ENCODE data around the gene ZNF438.
"Not testable (repeated sequence)": the region's sequence is repeated elsewhere in the genome, so short reads cannot be mapped to it uniquely, and the experiment has no call there.

Gene ZNF438

GRCh38 chr10:31032258-31033132 is 830 bp upstream of the ZNF438 start:
- no peak for TF ChIP-seq Cebpa-rat (IDR thresholded peaks at IDR 0.05)
- H3K27ac ChIP-seq: peak overlapping the region; percentile 94
- no peaks in the 10 kb centered on the region for H3K9me3 ChIP-seq
- H3K27me3 ChIP-seq: no peaks in the 10 kb centered on the region
- peaks cover 12% of the 10 kb centered on the region; the same call in 1 of the 2 replicates for H3K4me1 ChIP-seq
- H3K36me3 ChIP-seq: no peaks in the 10 kb centered on the region
- peak overlapping the region; percentile 85 for H3K9ac ChIP-seq
- peak overlapping the region; percentile 94 for H3K4me2 ChIP-seq
- peak overlapping the region; percentile 75 for H3K4me3 ChIP-seq
- no peaks in the 10 kb centered on the region for H4K20me1 ChIP-seq

- Histone ChIP-seq H3K4me2 (peak overlapping the region; percentile 94), H3K9me3 (no peaks in the 10 kb centered on the region), H3K27ac (peak overlapping the region; percentile 94), H3K27me3 (no peaks in the 10 kb centered on the region), H3K9ac (peak overlapping the region; percentile 85), H3K4me1 (peaks cover 12% of the 10 kb centered on the region; the same call in 1 of the 2 replicates), H4K20me1 (no peaks in the 10 kb centered on the region), H3K36me3 (no peaks in the 10 kb centered on the region), H3K4me3 (peak overlapping the region; percentile 75)
- no peak for TF ChIP-seq Cebpa-rat (IDR thresholded peaks at IDR 0.05)
These were observed 484 bp downstream of the ZNF438 start for GRCh38 chr10:31031205-31031557.

DNA sequence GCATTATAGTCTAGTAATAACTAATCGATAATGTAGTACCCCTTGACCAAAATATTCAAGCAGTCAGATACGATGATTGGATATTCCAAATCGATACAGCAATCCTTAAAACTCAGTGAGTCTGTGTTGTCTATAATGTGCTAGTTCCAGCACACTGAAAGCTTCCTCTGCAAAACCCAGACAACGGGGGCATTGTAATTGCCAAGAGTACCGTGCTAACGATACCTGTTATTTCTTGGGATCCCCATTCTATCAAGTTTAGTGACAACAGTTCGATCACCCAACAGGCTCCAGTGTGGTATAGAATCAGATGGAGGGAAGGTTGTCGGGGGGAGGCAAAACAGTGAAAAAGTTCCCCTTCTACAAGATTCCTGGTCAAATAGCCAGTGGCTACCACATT is 865 bp downstream of the ZNF438 start:
- TF ChIP-seq Cebpa-rat (IDR thresholded peaks at IDR 0.05): no peak
- Histone ChIP-seq H3K36me3 (no peaks in the 10 kb centered on the region), H3K27ac (no peak overlapping the region), H3K4me2 (peak overlapping the region; percentile 94), H3K9me3 (no peaks in the 10 kb centered on the region), H4K20me1 (no peaks in the 10 kb centered on the region), H3K27me3 (no peaks in the 10 kb centered on the region), H3K4me1 (peaks cover 12% of the 10 kb centered on the region; the same call in 1 of the 2 replicates), H3K9ac (peak overlapping the region; percentile 85), H3K4me3 (peak overlapping the region; percentile 75)

DNA sequence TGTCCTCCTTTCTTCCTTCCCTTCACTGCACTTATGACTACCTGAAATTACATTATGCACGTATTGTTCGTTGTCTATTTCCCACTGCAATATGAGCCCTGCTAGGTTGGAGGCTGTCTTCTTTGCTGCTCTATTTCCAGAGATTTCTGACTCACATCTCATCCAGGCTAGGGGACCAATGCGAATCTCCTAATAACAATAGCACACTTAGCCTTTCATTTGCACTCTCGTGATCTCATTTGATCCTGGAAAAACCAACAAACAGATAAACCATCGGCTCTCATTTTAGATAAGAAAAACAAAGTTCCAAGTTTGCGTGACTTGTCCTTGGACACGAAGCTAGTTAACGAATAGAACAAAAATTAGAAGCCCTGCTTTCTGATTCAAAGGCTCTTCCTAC is 1.4 kb downstream of the ZNF438 start:
- no peaks in the 10 kb centered on the region for H3K27me3 ChIP-seq
- no peaks in the 10 kb centered on the region for H3K9me3 ChIP-seq
- no peak for TF ChIP-seq Cebpa-rat (IDR thresholded peaks at IDR 0.05)
- no peak overlapping the region for H3K4me2 ChIP-seq
- no peak overlapping the region for H3K27ac ChIP-seq
- H3K4me1 ChIP-seq: peaks cover 12% of the 10 kb centered on the region; the same call in 1 of the 2 replicates
- H3K9ac ChIP-seq: no peak overlapping the region
- no peaks in the 10 kb centered on the region for H3K36me3 ChIP-seq
- no peak overlapping the region for H3K4me3 ChIP-seq
- no peaks in the 10 kb centered on the region for H4K20me1 ChIP-seq

- Histone ChIP-seq H3K9ac (no peak overlapping the region), H3K4me3 (no peak overlapping the region), H3K4me2 (no peak overlapping the region), H3K4me1 (peaks cover 12% of the 10 kb centered on the region; the same call in 1 of the 2 replicates), H3K27ac (no peak overlapping the region), H4K20me1 (no peaks in the 10 kb centered on the region), H3K36me3 (no peaks in the 10 kb centered on the region), H3K27me3 (no peaks in the 10 kb centered on the region), H3K9me3 (no peaks in the 10 kb centered on the region)
- TF ChIP-seq Cebpa-rat (IDR thresholded peaks at IDR 0.05): no peak
These were observed 3.6 kb downstream of the ZNF438 start for GRCh38 chr10:31028081-31028480.

DNA sequence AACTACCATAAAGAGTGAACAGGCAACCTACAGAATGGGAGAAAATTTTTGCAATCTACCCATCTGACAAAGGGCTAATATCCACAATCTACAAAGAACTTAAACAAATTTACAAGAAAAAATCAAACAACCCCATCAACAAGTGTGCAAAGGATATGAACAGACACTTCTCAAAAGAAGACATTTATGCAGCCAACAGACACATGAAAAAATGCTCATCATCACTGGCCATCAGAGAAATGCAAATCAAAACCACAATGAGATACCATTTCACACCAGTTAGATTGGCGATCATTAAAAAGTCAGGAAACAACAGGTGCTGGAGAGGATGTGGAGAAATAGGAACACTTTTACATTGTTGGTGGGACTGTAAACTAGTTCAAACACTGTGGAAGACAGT is 5.4 kb downstream of the ZNF438 start:
- not testable (repeated sequence) for H3K36me3 ChIP-seq, H4K20me1 ChIP-seq, H3K9ac ChIP-seq, H3K4me1 ChIP-seq, H3K27ac ChIP-seq, H3K4me3 ChIP-seq, H3K4me2 ChIP-seq, H3K27me3 ChIP-seq, H3K9me3 ChIP-seq

DNA sequence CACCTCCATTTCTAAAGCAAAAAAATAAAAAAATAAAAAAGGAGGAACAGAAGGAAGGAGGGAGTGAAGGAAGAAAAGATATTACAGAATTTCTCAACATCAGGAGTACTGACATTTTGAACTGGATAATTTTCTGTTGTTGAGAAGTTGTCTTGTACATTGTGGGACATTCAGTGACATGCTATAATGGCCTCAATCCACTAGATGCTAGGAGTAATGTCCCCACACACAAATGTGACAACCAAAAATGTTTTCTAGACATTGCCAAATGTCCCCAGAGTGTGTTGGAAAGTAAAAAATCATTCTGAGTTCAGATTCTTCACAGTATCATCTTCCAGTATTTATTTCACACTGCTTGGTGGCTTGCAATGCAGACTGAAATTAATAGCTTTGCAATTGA is 6.5 kb downstream of the ZNF438 start:
- no peak for TF ChIP-seq Cebpa-rat (IDR thresholded peaks at IDR 0.05)
- Histone ChIP-seq H3K4me2 (no peak overlapping the region), H3K9ac (no peak overlapping the region), H3K27ac (no peak overlapping the region), H3K4me3 (no peak overlapping the region), H3K27me3 (no peaks in the 10 kb centered on the region), H3K36me3 (no peaks in the 10 kb centered on the region), H3K4me1 (no peaks in the 10 kb centered on the region), H4K20me1 (no peaks in the 10 kb centered on the region), H3K9me3 (no peaks in the 10 kb centered on the region)

DNA sequence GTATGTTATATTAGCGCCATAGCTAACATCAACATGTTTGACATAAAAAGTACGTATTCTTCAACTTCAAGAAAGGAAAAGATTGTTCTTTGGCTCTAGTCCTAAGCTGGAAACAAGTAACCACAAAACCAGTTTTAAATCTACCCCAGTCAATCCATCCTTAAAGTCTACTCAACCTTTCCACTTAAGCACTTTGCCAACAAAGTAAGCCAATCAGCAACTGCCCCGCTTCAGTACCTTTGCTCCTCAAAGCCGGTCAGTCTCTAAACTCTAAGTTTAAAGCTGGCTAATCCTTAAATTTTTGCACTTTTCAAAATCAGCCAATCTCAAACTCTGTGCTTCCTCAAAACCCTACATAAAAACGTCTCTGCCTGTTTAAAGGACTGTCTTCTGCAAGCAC is 8.1 kb downstream of the ZNF438 start:
- Histone ChIP-seq H3K9me3 (no peaks in the 10 kb centered on the region), H3K4me1 (no peaks in the 10 kb centered on the region), H3K36me3 (no peaks in the 10 kb centered on the region), H3K4me2 (no peak overlapping the region), H3K9ac (no peak overlapping the region), H3K27ac (no peak overlapping the region), H3K27me3 (no peaks in the 10 kb centered on the region), H3K4me3 (no peak overlapping the region), H4K20me1 (no peaks in the 10 kb centered on the region)
- no peak for TF ChIP-seq Cebpa-rat (IDR thresholded peaks at IDR 0.05)

DNA sequence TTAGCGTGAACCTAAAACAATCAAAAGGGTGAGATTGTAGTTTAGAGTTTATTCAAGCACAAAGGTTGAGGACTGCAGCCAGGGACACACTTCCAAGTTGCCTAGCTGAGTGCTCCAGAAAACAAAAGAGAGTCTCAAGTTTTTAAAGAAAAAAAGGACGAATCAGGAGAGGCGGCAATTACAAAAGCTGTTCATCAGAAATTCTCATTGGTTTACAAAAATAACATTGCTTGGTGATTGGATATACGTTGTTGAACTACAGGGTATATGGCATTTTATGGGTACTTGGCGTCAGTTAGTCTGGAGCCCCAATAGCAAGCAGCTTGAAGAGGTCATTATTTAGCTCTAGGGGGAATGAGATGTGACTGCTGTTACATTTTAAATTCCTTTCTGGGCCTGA is 11.5 kb downstream of the ZNF438 start:
- H3K36me3 ChIP-seq: no peaks in the 10 kb centered on the region
- TF ChIP-seq Cebpa-rat (IDR thresholded peaks at IDR 0.05): no peak
- H3K9ac ChIP-seq: no peak overlapping the region
- H4K20me1 ChIP-seq: no peaks in the 10 kb centered on the region
- H3K27me3 ChIP-seq: no peaks in the 10 kb centered on the region
- H3K9me3 ChIP-seq: no peaks in the 10 kb centered on the region
- no peak overlapping the region for H3K27ac ChIP-seq
- H3K4me3 ChIP-seq: no peak overlapping the region
- H3K4me2 ChIP-seq: no peak overlapping the region
- H3K4me1 ChIP-seq: no peaks in the 10 kb centered on the region

- no peaks in the 10 kb centered on the region for H3K36me3 ChIP-seq
- no peak overlapping the region for H3K9ac ChIP-seq
- no peaks in the 10 kb centered on the region for H3K4me1 ChIP-seq
- no peaks in the 10 kb centered on the region for H3K27me3 ChIP-seq
- TF ChIP-seq Cebpa-rat (IDR thresholded peaks at IDR 0.05): no peak
- no peak overlapping the region for H3K27ac ChIP-seq
- no peak overlapping the region for H3K4me3 ChIP-seq
- no peaks in the 10 kb centered on the region for H3K9me3 ChIP-seq
- no peaks in the 10 kb centered on the region for H4K20me1 ChIP-seq
- no peak overlapping the region for H3K4me2 ChIP-seq
These were observed 12.7 kb downstream of the ZNF438 start for GRCh38 chr10:31018962-31019361.
